NB4 (cell line): ENCODE data around the gene SCG2.
"Not testable (repeated sequence)": the region's sequence is repeated elsewhere in the genome, so short reads cannot be mapped to it uniquely, and the experiment has no call there.

ENCODE experiments used
- DNase-seq: peaks from one replicate; pipeline ENCODE4 v3.0.0; 2010; ENCODE audit warnings: low read depth
- H3K4me3 ChIP-seq: one replicate; pipeline ENCODE4 v1.5.1; 2011; ENCODE audit warnings: mild to moderate bottlenecking, low read depth, low read length, moderate library complexity
- MYC ChIP-seq: IDR thresholded peaks from 2 replicates; pipeline ENCODE4 v1.6.1; 2011; ENCODE audit warnings: low read depth, low read length
- POLR2A ChIP-seq: IDR thresholded peaks from 2 replicates; pipeline ENCODE4 v1.6.1; 2011; ENCODE audit warnings: mild to moderate bottlenecking; ENCODE audit not compliant: insufficient read length; ENCODE audit errors: extremely low read depth
- TF ChIP-seq, protein P1 (sequence below): IDR thresholded peaks from 2 replicates; pipeline ENCODE4 v1.6.1; 2011; ENCODE audit warnings: low read depth, low read length
- TF ChIP-seq, protein P2 (sequence below): IDR thresholded peaks from one replicate; pipeline ENCODE4 v1.5.1; 2012; ENCODE audit warnings: low read depth, low read length

Gene SCG2

DNA sequence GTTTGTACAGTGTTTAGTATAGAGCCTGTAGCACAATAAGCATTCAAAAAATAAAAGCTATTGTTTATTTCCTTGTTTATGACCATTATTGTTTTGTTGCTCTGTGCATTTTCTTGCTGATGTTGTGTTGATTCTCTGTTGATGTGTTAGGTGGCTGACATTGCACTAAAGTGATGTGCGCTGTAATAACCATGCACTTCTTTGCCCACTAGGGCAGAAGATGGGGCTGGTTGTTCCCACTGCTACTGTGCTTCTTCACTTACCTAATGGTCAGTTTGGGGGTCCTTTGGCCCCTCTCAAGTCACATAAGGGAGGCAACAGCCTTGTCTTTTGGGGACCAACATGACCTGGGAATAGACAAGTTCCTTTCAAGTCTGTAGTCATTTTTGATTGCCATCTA lies 6.0 kb downstream of the SCG2 start:
- TF ChIP-seq POLR2A (no peak), MYC (no peak)
- TF ChIP-seq, protein P1, sequence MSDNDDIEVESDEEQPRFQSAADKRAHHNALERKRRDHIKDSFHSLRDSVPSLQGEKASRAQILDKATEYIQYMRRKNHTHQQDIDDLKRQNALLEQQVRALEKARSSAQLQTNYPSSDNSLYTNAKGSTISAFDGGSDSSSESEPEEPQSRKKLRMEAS, result no peak
- TF ChIP-seq, protein P2, sequence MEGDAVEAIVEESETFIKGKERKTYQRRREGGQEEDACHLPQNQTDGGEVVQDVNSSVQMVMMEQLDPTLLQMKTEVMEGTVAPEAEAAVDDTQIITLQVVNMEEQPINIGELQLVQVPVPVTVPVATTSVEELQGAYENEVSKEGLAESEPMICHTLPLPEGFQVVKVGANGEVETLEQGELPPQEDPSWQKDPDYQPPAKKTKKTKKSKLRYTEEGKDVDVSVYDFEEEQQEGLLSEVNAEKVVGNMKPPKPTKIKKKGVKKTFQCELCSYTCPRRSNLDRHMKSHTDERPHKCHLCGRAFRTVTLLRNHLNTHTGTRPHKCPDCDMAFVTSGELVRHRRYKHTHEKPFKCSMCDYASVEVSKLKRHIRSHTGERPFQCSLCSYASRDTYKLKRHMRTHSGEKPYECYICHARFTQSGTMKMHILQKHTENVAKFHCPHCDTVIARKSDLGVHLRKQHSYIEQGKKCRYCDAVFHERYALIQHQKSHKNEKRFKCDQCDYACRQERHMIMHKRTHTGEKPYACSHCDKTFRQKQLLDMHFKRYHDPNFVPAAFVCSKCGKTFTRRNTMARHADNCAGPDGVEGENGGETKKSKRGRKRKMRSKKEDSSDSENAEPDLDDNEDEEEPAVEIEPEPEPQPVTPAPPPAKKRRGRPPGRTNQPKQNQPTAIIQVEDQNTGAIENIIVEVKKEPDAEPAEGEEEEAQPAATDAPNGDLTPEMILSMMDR, result no peak
- no peak overlapping the region for H3K4me3 ChIP-seq
- DNase-seq, result no peak

DNA sequence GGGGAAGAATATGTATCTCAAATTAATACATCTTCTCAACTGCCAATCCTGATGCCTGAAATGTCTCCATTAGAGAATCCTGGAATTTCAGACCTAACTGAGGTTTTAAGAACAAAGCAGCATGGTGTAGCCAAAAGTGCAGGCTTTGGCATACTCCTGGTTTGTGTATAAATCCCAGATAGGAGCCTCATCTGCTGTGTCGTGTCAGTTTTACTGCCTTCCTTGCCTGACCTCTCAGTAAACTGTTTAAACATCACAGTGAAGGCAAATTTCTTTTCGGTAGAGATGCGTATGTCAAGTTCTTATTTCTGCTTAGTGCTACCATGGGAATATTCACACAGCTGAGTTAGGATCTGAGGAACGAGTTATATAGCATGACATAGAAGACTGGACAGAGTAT lies 7.3 kb downstream of the SCG2 start:
- TF ChIP-seq MYC, result no peak
- TF ChIP-seq, protein P2, result no peak
- TF ChIP-seq, protein P1, result no peak
- no peak for TF ChIP-seq POLR2A
- no peak overlapping the region for H3K4me3 ChIP-seq
- DNase-seq, result no peak

DNA sequence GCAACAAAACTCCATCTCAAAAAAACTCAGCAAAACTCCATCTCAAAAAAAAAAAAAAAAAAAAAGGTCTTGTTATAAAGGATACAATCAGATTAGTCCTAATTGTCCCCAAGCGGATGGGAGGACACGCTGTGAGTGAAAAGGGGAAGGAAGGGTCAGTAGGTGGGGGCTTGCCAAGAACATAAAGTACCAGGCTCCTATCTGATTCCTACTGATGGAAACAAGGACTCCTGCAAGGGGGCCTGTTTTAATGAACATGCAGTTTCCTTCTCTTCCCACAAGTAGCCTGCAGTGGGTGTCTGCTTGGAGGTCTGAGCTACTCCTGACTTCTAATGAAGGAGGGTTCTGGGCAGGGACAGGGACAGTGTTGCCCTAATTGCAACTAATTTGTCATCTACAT lies 7.9 kb downstream of the SCG2 start:
- no peak overlapping the region for H3K4me3 ChIP-seq
- TF ChIP-seq, protein P1, result no peak
- TF ChIP-seq POLR2A (no peak), MYC (no peak)
- TF ChIP-seq, protein P2, result no peak
- no peak for DNase-seq

DNA sequence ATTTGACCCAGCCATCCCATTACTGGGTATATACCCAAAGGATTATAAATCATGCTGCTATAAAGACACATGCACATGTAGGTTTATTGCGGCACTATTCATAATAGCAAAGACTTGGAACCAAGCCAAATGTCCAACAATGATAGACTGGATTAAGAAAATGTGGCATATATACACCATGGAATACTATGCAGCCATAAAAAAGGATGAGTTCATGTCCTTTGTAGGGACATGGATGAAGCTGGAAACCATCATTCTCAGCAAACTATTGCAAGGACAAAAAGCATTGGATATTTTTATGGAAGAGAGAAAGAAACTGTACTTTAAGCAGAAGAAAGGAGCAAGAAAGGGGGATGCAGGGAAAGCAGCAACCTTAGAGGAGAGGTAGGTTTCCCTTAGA lies 9.5 kb downstream of the SCG2 start:
- DNase-seq, result not testable (repeated sequence)

DNA sequence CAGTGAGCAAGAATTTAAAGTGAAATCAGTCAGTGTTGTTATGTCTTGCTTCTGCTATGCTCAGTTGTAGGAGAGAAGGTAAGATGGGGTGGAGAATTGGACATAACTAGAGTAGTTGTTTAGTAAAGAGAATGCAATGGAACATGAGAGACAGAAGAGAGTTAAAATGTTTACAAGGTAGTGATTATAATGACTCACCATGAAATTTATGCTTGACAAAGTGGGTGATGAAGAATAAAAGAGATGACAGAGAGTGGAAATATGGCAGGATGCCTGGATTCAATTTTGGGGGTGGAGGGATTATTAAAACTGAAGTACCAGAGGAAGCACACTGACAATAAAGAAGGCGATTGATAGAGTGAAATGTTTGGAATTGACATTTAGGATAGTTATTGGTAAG lies 10.6 kb downstream of the SCG2 start:
- TF ChIP-seq, protein P1, result no peak
- TF ChIP-seq, protein P2, result no peak
- no peak for TF ChIP-seq MYC
- no peak for TF ChIP-seq POLR2A

More for the DNA sequence above, 9.5 kb downstream of the SCG2 start:
- not testable (repeated sequence) for H3K4me3 ChIP-seq

DNA sequence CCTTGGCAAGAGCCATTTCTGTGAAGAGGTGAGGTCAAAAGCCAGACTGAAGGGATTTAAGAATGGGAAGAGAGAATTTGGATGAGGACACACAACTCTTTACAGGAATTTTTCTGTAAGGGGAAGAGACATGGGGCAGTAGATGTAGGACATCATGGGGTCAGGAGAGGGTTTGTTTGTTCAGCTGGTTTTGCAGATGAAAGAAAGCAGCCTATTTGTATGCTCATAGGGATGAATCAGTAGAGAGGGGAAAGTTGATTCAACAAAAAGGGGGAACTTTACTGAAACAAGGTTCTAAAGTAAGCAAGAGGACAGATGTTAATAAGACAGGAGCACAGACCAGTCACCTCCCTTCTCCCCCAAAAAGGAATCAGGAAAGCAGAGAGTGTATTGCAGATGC lies 11.2 kb downstream of the SCG2 start:
- no peak for DNase-seq
- H3K4me3 ChIP-seq, result no peak overlapping the region
- TF ChIP-seq, protein P2, result no peak
- TF ChIP-seq, protein P1, result no peak
- TF ChIP-seq MYC (no peak), POLR2A (no peak)

More for the DNA sequence above, 10.6 kb downstream of the SCG2 start:
- H3K4me3 ChIP-seq, result no peak overlapping the region
- no peak for DNase-seq
